GM18873 (cell line): ENCODE data around the gene YBX2.
"Not testable (repeated sequence)": the region's sequence is repeated elsewhere in the genome, so short reads cannot be mapped to it uniquely, and the experiment has no call there.

ENCODE experiments used
- ATAC-seq: cut with Tn5 transposase; IDR thresholded peaks from one replicate; pipeline ENCODE4 v1.9.1; 2021; ENCODE audit warnings: mild to moderate bottlenecking, moderate library complexity, moderate number of reproducible peaks; ENCODE audit not compliant: unreplicated experiment, low FRiP score

Gene YBX2

GRCh38 chr17:7294614-7295153, at the start of gene YBX2:
TSS of gene YBX2 (minus strand) at chr17:7294639. CDS start at chr17:7294500, 139 bp downstream.
- ATAC-seq, result no peak

GRCh38 chr17:7343250-7343649, 48.8 kb upstream of the YBX2 start:
- ATAC-seq, result no peak

GRCh38 chr17:7341842-7342241, 47.4 kb upstream of the YBX2 start:
- ATAC-seq, result no peak

GRCh38 chr17:7340179-7340578, 45.7 kb upstream of the YBX2 start:
- ATAC-seq, result no peak

- ATAC-seq, result not testable (repeated sequence)
These were observed 43.2 kb upstream of the YBX2 start for GRCh38 chr17:7337600-7337999.

- no peak for ATAC-seq
These were observed 42.1 kb upstream of the YBX2 start, which contains the start of gene ACAP1 for GRCh38 chr17:7336240-7337175. TSS of gene ACAP1 (plus strand) at chr17:7336529. CDS start at chr17:7336735, 206 bp downstream.

- not testable (repeated sequence) for ATAC-seq
These were observed 41.3 kb upstream of the YBX2 start for GRCh38 chr17:7335765-7336164.

- ATAC-seq, result no peak
These were observed 40.6 kb upstream of the YBX2 start for GRCh38 chr17:7334938-7335538.

GRCh38 chr17:7332600-7333069, 38.2 kb upstream of the YBX2 start:
- not testable (repeated sequence) for ATAC-seq

- no peak for ATAC-seq
These were observed 37.7 kb upstream of the YBX2 start for GRCh38 chr17:7332111-7332510.

GRCh38 chr17:7330638-7331015, 36.2 kb upstream of the YBX2 start:
- peak; percentile 0 for ATAC-seq

- ATAC-seq, result peak; percentile 30
These were observed 35.7 kb upstream of the YBX2 start for GRCh38 chr17:7329997-7330637.

GRCh38 chr17:7329374-7329996, 35.0 kb upstream of the YBX2 start:
- peak; percentile 48 for ATAC-seq

- ATAC-seq, result no peak
These were observed 34.5 kb upstream of the YBX2 start, which contains the start of gene NEURL4 for GRCh38 chr17:7328840-7329373. TSS of gene NEURL4 (minus strand) at chr17:7329335. CDS start at chr17:7329312, 23 bp downstream.

- ATAC-seq, result no peak
These were observed 33.6 kb upstream of the YBX2 start for GRCh38 chr17:7328009-7328408.

- ATAC-seq, result no peak
These were observed 33.1 kb upstream of the YBX2 start for GRCh38 chr17:7327501-7327900.

GRCh38 chr17:7327056-7327455, 32.6 kb upstream of the YBX2 start:
- ATAC-seq, result no peak

- no peak for ATAC-seq
These were observed 31.7 kb upstream of the YBX2 start for GRCh38 chr17:7326186-7326585.

- no peak for ATAC-seq
These were observed 30.6 kb upstream of the YBX2 start for GRCh38 chr17:7325031-7325528.

- ATAC-seq, result no peak
These were observed 30.0 kb upstream of the YBX2 start for GRCh38 chr17:7324438-7324779.
